ENCODE data around the gene AHR.

The AHR gene

DNA sequence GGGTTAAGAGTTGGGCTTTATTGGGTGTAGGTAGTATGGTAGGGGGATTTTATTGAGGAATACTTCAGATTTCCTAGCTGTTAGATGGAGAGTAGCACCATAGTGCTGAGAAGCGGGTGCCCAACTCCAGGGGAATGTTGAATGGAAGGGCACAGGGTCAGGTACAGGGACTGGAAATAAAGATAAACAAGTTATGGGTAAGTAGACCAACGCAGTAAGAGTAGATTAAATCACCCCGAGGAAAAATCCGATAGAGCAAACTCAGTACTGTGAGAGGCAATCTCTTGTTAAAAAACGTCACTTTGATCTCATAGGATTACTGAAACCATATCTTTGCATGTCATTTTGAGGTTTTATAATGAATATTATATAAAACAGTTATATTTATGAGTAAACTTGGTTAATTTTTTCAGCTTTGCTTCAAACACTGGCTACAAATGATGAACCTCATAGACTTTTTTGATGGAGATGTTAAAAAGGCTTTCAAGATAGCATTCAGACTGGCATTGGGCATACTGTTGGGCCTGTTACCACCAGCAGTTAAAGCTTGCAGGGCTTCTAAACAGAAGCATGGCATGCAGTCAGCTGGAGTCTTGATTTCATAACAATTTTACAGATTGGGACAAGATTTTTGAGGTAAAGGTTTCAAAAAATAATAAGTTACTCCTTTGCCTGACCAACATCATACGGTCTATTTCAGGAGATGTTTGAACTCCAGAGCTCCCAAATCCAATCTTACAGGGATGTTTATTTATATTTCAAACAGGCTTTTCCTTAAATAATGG, 7.1 kb downstream of the AHR start:
- no peak for DNase-seq

DNA sequence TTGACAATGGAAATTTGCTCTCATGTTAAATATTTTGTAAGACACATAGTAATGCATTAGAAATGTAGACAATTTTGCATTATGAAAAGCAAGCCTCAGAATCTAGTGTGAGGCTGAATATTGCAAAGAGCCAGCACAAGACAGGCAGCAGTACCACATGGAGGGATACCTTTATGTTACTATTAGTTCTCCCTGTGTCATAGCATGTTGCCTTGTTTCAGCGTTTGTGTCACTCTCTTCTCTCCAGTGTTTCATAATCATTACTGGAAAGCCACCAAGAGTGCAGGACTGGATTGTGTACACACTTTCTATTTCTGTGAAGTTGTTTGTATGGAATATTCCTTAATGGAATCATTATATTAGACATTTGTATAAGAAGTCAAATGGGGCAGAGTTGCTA, 8.5 kb downstream of the AHR start:
- DNase-seq = no peak

DNA sequence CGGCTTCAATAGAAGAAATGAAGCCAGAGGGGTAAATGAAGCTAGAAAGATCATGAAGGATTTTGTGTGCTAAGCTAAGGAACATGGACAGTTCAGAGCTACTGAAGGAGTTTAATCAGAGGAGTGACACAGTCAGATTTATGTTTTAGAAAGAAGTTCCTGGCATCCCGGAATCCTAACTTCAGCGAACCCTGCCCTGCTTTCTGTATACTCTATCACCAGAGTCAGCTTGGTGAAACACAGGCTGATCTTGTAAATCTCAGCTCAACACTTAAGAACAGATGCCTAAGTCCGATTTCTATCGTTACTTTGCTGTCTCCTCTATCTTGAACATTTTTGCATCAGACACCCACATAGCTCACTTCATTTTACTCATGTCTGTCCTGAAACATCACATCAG, 9.1 kb downstream of the AHR start:
- no peak for DNase-seq

DNA sequence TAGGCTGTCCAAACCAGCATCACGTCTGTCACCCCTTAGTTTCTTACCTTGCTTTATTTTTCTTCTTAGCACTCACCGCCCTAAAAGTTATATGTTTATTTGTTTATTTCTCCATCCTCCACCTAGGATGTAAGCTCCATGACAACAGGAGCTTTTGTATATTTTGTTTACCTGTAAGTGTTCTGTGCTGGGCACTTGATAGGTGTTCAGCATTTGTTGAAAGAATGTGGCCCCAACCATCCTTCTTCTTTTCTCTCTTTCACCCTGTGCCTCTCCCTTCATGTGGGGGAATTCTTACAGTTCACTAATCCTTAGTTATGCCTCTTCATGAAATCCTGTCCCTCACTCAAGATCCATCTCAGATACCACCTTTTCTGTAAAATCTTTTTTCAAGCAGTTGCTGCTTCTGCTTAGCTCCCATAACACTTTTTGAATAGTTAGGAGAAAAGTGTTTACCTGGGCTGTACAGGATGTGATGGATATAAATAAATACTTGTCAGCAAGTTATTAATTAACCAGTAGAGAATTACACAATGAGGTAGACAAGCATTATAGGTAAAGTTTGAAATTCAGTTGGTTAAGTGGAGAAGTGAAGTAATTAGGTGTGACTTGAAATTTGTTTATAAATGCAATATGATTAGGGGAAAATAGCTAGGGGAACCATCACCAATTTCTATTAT, 9.7 kb downstream of the AHR start:
- no peak for DNase-seq

DNA sequence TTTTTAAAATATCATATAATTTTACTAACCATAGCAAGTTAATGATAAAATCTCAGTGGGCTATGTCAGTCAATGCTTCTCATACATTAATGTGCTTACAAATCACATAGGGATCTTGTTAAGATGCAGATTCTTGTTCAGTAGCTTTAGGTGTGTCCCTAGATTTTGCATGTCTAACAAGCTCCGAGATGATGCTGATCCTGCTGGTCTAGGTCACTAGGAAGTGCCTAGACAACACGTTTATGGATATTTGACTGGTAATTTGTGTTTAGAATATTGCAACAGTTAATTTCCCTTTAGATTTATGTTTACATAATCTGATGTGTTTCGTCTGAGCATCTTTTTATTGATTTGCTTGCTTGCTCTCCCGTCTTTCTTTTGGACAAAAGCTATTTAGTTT, 12.7 kb downstream of the AHR start:
- DNase-seq = no peak

DNA sequence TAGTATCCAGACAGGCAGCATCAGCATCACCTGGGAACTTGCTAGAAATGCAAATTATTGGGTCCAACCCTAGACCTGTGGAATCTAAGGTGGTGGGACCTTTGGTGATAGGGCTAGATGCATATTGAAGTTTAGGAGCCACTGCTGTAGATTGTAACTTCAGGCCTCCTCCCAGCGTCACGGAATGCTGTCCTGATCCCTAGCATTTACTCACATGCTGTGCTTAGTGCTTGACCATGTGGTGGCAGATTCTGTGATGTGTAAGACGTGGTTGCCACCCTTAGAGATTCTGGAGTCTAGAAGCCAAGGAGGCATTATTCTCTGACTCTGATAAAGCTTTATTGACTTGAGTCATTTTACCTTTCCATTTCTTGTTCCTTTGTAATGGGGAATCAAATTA, 13.5 kb downstream of the AHR start:
- no peak for DNase-seq

DNA sequence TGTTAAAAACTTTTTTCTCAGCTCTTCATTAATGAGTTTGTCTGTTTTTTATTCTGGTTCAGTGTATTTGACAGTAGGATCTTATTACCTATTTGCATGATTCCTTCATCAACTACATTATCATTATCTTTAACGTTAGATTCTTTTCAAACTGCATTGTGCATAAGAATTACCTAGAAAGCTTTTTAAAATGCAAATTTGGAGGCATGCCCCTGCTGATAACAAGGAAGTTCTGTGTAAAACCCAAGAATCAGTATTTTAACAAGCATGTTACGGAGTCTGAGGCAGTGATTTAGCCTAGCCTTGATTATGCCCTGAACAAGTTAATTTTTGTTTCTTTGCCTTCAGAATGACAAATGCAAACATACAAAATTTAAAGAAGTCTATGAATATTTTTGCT, 14.2 kb downstream of the AHR start:
- no peak for DNase-seq

DNA sequence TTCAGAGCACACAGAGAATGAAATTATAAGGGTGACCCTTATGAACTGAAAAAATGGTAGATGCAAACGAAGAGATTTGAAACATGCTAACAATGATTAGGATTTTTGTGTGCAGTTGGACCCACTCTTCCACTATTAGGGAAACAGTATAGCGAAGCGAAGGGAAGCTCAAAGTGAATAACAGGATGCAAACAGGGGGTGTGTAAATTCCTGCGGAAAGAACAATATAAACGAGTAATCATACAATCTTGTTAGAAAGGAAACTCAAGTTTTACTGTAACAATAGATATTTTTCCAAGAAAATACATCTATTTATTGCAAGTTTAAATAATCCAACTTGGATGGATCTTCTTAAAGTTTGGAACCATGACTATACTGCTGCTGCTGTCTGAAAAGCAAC, 14.7 kb downstream of the AHR start:
- DNase-seq = no peak

DNA sequence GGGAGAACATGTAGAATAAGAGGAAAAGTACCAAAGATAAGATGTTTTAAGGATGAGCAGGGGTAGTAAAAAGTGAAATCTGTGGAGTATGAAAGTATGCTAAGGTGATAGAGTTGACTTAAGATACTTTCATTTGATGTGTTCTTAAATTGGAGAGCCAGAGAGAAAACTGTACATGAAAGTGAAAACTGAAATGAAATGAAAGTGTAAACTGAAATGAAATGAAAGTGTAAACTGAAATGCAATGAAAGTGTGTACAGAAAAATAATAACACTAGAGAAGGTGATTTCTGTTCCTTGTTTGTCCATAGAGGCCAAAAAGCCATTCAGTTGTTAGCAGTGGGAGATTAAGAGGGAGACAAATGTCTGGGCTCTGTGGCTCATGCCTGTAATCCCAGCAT, 17.5 kb downstream of the AHR start:
- no peak for DNase-seq

DNA sequence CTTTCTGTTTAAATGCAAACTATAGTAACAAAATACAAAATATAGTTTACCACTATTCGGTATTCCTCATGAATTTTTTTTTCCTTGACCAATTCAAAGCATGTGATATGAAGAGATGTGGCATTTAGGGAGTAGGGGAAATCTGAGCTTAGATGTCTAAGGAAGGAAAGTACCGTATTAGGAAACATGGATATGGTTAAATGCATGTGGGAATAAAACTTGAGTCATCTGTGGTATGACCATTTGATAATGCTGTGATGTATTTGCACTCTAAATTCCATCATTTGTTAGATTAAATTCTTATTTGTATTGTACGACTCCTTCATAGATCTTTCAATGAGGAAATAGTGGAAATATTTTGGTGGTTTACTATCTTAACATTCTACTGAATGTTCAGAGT, 19.7 kb downstream of the AHR start:
- no peak for DNase-seq

DNA sequence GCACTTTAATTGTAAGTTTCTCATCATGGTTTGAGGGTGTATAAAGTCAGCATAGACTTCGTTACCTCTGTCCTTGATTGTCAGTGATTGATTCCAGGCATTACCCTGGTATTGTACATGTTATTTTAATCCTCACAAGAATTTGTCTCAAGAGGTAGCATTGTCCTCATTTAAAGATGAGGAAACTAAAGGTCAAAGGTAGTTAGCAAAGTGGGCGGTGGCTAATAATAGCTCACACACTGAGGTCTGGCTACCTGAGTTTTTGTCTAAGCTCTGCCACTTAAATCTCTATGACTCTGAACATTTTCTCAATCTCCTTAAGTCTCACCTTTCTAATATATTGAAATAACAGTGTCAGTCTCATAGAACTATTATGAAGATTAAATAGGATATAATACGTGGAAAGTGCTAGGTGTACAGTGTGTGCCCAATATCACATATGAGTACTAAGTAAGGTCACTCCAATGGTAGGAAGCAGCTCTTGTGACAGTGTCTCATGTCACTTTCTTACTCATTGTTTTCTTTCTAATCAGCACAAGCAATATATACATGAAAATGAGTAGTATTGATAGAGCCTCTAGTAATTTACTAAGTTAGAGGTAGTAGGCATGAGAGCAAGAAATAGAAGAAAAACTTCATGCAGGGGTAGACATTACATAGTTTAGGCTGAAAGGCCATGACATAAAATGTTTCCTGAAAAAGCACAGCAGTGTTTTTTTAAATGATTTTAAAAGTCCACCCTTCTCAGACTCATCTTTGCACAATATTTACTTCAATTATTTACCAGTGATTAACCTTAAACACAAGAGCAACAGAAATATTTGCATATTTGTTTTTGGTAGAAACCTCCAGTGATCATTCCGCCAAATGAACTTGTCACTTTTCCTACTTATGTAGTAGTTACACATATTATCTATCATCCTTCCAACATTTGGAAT, 21.0 kb downstream of the AHR start:
- no peak for DNase-seq

DNA sequence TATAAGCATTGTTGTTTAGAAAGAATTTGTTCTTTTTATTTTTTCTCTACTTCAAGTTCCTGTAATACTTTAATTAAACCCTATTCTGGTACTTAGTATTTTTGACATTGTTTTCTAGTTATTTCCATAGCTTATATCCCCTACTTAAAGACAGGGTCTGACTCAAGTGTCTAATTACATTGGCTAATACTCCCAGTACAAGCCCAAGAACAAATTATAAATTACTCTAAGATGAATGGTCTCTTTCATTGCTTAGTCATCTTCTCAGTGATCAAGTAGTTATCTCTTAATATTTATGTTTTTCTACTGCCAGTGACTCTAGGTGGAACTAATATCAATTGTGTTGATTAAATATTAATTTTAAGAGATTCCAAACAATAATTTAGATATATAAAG, 21.6 kb downstream of the AHR start:
- DNase-seq = no peak

DNA sequence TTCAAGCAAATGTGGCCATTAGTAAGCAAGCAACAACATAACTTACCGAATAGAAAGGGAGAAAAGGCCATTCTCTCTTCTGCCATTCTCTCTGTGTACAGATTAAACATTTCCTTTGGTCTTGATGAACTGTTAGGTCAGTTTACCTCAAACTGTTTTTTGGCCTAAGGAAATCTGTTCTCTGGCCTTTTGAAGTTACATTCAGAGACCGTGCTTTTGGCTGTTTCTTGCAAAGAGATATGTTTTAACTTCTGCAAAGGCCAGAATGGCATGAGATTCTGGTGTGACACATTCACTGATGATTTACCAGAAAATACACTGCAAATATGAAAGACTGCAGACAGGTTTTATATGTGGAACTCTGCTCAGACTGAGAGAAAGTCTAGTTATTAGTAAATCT, 22.2 kb downstream of the AHR start:
- no peak for DNase-seq

DNA sequence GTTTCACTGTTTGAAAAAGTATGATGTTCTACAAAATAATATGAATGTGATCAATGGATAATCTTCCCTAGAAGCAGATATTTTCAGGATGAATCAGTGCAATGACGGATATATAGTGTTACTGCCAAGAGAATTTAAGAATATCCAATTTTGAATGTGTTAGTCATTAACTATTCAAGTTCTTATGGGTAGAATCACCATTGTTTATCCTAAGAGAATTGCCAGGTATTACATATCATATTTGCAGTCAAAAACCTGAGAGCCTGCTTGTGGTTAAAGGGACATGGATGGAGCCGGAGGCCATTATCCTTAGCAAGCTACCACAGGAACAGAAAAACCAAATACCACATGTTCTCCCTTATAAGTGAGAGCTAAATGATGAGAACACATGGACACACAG, 26.9 kb downstream of the AHR start:
- no peak for DNase-seq

DNA sequence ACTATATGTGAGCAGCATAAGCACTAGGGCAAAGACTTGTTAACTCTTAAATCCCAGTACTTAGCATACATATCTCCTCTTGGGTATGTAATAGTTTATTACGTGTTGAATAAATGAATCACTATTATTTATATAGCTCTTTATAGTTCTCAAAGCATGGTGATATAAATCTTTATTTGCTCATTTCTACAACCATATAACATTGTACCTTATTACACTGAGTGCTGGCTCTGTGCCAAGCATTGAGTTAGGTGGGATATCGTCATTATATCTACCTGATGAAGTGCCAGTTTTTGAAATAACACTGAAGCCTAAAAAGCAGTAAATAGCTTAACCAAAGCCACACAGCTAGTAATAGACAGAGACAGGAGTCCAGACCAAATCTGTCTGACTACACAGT, 27.9 kb downstream of the AHR start:
- no peak for DNase-seq

DNA sequence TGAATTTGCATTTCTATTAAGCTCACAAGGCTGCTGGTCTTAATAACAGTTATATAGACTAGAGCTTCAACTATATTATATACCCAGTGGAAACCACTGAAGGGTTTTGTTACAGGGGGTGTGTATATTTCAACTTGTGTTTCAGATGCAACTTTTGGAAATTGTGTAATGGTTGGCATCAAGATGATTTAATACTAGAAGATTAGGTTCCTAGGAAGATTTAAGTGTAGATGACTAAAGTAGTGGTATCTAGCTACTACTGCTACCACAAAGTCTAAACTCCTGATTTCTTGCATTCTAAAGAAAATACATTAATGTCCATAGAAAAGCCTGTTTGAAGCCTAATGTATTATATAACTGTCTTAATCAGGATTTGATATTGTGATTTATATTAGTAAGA, 30.2 kb downstream of the AHR start:
- no peak for DNase-seq

DNA sequence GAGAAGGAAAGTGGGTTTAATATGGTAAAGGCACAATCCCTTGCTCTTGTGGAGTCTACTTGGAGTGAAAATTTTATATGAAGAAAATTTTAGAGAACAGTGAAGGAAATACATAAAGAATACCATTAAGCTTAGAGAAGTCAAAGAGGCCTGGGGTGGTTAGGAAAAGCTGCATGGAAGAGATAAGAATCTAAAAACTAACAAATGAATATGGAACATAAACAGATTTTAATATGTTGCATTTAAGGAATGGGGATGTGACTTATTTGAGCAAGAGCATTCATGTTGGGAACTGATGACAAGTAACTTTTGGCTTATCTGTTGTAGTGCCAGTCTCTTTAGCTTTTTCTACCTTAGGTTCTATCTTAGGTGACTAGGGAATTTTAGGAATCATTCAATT, 31.0 kb downstream of the AHR start:
- DNase-seq = no peak

DNA sequence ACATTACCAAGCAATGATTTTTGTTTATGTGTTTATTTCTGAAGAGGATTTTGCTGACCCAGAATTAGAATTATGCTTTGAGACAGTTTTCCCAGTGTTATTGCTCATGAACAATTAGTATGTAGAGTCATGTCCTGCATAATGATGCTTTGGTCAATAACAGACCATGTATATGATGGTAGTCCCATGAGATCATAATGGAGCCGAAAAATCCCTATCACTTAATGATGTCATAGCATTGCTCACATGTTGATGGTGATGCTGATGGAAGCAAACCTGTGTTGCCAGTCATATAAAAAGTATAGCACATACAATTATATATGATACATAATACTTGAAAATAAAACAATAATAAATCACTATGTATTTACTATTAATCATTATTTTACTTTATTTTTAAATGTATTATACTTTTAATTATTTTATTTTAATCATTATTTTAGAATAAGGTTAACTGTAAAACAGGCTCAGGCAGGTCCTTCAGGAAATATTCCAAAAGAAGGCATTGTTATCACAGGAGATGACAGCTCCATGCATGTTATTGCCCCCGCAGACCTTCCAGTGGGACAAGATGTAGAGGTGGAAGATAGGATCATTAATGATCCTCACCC, 33.5 kb downstream of the AHR start:
- no peak for DNase-seq

DNA sequence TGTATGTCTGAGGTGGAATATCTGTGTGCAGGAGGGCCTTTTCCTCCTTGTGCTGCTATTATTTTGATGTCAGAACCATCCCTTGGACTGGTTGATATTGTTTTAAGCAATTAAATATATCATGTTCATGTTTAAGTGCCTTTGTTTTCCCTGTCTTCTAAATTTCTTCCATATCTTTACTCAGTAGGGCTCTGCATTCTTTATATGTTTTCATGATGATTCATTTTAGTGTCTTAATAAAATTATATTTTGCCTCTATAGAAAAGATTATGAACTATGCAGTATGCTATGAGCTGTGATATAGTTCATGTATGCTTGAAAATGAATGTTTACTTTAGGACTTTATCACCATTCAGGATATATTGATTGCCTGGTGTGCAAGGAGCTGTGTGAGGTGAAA, 34.8 kb downstream of the AHR start:
- DNase-seq = no peak

DNA sequence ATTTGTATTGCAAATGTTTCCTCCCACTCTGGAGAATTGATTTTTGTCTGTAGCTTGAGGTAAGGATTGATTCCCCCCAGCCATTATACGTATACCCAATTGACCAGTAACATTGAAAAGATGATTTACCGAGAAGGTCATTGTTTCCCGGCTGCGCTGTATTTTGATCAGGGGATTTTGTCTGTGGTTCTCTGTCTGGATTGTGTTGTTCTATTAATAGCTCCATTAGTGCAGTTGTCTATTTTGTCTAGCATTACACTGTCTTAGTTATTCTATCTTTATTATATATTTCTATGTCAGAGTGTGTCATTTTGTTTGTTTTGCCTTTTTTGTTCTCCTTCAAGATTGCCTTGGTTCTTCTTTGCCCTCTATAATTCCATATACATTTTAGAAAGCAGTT, 37.7 kb downstream of the AHR start:
- DNase-seq = no peak

DNA sequence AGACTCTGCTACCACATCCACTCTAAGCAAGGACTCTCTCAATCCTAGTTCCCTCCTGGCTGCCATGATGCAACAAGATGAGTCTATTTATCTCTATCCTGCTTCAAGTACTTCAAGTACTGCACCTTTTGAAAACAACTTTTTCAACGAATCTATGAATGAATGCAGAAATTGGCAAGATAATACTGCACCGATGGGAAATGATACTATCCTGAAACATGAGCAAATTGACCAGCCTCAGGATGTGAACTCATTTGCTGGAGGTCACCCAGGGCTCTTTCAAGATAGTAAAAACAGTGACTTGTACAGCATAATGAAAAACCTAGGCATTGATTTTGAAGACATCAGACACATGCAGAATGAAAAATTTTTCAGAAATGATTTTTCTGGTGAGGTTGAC, 40.7 kb downstream of the AHR start:
- DNase-seq = no peak

DNA sequence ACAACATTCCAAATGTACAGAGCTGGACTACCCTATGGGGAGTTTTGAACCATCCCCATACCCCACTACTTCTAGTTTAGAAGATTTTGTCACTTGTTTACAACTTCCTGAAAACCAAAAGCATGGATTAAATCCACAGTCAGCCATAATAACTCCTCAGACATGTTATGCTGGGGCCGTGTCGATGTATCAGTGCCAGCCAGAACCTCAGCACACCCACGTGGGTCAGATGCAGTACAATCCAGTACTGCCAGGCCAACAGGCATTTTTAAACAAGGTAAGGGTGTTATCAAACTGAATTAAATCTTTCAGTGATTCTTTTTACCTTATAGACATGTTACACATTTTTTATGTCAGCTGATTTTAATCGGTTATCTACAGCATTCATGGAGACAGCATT, 41.5 kb downstream of the AHR start:
- no peak for DNase-seq

DNA sequence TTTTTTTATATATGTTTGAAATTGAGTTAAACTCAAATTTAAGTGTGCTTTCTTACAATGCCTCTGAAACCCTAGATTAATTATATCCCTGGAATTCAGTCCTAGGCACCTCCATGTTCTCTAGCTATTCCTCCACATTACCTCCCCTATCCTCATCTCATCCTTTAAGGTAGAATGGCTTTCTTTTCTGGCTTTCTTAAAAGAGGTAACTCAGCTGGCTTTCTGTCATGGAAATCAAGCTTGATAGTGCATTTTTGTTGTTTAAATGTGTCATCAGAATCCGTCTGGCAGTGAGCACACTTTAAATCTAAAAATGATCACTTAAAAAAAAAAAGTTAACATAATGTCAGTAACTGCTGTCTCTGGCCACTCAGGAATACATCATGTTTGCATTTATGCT, 42.2 kb downstream of the AHR start:
- DNase-seq = no peak

All from SHP77 (cell line).